Stimulated activated CD4-positive, alpha-beta T cell treated with anti-CD3 and anti-CD28 coated beads, Interleukin-1b, Interleukin-23, amount 100 ng/mL, for 4 hours (primary cell): ENCODE results near the gene COLEC11.
"Not testable (repeated sequence)": the region's sequence is repeated elsewhere in the genome, so short reads cannot be mapped to it uniquely, and the experiment has no call there.

ENCODE experiments used
- DNase-seq, 2 donors: peaks; one replicate each; pipeline ENCODE4 v3.0.0-alpha.2; 2020; ENCODE audit warnings: low read depth in 2 of 2

The COLEC11 gene

GRCh38 chr2:3622967-3623366 is 28.1 kb downstream of the COLEC11 start:
- no peak for DNase-seq

- DNase-seq = no peak
Observed at GRCh38 chr2:3624059-3624794, 29.3 kb downstream of the COLEC11 start.

- no peak for DNase-seq
Observed at GRCh38 chr2:3625186-3625585, 30.3 kb downstream of the COLEC11 start.

- DNase-seq = no peak
Observed at GRCh38 chr2:3626118-3626811, 31.4 kb downstream of the COLEC11 start.

GRCh38 chr2:3626812-3627499 is 32.0 kb downstream of the COLEC11 start:
- no peak for DNase-seq

GRCh38 chr2:3627500-3628100 is 32.7 kb downstream of the COLEC11 start:
- DNase-seq = no peak

- no peak for DNase-seq
Observed at GRCh38 chr2:3628241-3628679, 33.3 kb downstream of the COLEC11 start.

- no peak for DNase-seq
Observed at GRCh38 chr2:3628800-3629199, 33.9 kb downstream of the COLEC11 start.

GRCh38 chr2:3630631-3631030 is 35.7 kb downstream of the COLEC11 start:
- no peak for DNase-seq

GRCh38 chr2:3631161-3631850 is 36.4 kb downstream of the COLEC11 start:
- DNase-seq = no peak

- no peak for DNase-seq
Observed at GRCh38 chr2:3631851-3632659, 37.1 kb downstream of the COLEC11 start.

GRCh38 chr2:3633089-3633981 is 38.4 kb downstream of the COLEC11 start:
- no peak for DNase-seq

GRCh38 chr2:3633982-3634595 is 39.2 kb downstream of the COLEC11 start:
- DNase-seq = no peak

- no peak for DNase-seq
Observed at GRCh38 chr2:3634596-3635121, 39.7 kb downstream of the COLEC11 start.

GRCh38 chr2:3635171-3635974 is 40.5 kb downstream of the COLEC11 start:
- no peak for DNase-seq

- not testable (repeated sequence) for DNase-seq
Observed at GRCh38 chr2:3635975-3636327, 41.0 kb downstream of the COLEC11 start.

GRCh38 chr2:3636586-3637310 is 41.8 kb downstream of the COLEC11 start:
- DNase-seq = no peak

GRCh38 chr2:3637311-3637675 is 42.4 kb downstream of the COLEC11 start:
- no peak for DNase-seq
